NCI-H526 treated with DMSO at 0.1 percent for 48 hours (cell line): Measurements from ENCODE around the gene MIF4GD.
"Not testable (repeated sequence)": the region's sequence is repeated elsewhere in the genome, so short reads cannot be mapped to it uniquely, and the experiment has no call there.

Experiments
- DNase-seq: peaks from one replicate; lab custom pipeline; 2025; lab: John Stamatoyannopoulos, UW

MIF4GD gene

DNA sequence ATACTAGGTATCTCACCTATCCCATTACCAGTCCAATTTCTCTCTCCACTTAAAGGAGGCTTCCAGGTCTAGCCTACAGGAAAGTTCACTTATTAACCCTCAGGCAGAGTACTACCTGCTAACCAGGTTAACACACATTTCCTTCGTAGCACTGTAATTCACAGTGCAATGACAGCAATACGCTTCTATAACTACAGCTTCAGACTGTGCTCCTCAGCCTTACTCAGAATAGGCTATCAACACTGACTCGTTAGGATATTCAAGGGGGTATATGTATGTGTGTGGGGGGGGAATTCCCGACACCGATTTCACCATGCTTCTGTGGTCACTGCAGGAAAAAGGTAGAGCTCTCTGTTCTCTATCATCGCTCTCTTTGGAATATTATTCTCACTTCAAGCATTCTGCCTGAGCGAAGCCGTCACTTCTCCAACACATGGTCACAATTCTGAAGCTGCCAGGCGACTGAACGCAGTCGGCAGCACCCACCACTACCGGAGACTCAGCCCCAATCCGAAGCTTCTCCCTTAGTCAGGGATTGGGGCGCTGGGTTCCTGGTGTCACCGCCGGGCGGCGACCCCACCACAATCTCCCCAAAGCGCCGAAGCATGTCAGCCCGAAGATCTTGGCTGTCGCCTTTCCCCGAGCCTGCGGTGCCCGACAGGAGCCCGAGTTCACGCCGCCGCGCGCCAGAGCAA lies 10.2 kb downstream of the MIF4GD start:
- peak; percentile 4 for DNase-seq

DNA sequence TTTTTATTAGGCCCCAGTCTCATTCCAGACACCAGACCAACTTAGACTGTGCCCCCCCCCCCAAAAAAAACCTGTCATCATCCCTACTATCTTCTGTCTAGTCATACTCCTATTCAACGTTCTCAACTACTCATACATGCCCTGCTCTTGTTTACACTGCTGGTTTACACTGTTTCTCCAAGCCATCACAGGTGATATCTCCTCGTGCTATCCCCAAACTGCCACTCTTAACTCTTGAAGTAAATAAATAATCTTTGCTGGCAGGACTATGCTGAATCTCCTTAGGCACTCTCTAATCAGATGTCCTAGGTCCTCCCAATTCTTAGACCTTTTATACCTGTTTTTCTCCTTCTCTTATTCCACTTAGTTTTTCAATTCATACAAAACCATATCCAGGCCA lies 13.8 kb downstream of the MIF4GD start:
- DNase-seq = not testable (repeated sequence)

DNA sequence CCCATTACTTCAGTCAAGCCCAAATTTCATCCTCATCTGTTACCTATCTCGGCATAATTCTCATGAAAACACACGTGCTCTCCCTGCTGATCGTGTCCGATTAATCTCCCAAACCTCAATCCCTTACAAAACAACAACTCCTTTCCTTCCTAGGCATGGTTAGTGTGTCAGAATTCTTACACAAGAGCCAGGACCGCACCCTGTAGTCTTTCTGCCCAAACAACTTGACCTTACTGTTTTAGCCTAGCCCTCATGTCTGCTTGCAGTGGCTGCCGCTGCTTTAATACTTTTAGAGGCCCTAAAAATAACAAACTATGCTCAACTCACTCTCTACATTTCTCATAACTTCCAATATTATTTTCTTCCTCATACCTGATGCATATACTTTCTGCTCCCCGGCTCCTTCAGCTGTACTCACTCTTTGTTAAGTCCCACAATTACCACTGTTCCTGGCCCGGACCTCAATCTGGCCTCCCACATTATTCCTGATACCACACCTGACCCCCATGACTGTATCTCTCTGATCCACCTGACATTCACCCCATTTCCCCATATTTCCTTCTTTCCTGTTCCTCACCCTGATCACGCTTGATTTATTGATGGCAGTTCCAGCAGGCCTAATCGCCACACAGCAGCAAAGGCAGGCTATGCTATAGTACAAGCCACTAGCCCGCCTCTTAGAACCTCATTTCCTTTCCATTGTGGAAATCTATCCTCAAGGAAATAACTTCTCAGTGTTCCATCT lies 14.9 kb downstream of the MIF4GD start:
- not testable (repeated sequence) for DNase-seq

DNA sequence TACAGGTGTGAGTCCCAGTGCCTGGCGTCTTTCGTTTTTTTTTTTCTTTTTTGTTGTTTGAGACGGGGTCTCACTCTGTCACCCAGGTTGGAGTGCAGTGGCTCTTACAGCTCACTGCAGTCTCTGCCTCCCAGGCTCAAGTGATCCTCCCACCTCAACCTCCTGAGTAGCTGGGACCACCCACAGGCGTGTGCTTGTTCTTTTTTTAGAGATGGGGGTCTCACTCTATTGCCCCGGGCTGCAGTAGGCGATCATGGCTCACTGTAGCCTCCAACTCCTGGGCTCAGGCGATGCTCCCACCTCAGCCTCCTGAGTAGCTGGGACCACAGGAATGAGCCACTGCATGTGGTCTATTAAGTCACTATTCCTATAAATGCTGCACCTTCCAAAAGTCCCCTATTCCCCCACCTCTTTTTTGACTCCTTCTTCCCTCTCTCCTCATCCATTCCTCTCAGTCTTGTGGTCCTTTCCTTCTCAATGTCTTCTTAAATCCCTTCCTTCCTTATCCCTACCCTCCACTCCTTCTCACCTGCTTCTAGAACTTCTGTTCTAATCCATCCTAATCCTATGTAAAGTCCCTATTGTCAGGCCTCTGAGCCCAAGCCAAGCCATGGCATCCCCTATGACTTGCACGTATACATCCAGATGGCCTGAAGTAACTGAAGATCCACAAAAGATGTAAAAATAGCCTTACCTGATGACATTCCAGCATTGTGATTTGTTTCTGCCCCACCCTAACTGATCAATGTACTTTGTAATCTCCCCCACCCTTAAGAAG lies 18.8 kb downstream of the MIF4GD start:
- DNase-seq = no peak

DNA sequence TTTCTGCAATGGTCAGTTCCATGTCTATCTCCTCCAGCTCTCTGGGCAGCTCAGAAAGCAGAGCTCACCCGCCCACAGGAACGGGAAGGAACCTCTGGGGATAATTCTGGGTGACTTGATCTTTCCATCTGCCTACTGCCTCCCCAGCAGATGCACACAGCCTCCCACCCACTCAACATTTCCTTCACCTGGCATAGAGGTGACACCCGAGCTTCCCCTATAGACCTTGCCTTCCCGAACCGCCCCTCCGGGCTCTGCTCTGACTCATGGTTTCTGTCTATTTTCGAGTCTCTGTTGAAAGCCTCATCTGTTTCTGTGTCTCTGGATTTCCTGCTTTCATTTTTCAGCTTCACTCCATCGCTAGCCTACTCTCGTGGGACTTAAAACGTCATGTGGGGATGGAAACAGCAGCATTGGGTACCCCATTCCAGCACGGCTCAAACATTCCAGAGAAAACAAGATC lies 21.0 kb downstream of the MIF4GD start:
- DNase-seq = no peak

DNA sequence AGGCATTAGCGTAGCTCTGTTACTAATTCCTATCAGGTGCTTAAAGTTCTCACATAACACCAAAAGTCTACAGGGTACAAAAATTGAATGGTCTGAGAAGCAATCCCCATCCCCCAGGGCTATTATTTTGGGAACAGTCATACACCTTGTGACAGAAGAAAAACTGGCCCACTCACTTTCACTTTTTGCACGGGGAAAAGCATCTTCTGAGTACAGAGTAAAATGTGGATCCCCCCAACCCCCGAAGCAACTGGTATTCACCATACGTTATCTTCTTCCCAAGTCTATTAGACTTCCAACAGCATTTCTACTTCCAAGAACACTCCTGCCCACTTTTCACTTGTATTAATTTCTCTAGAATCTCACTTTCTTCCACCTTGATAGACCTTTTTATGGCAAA lies 21.5 kb downstream of the MIF4GD start:
- no peak for DNase-seq

DNA sequence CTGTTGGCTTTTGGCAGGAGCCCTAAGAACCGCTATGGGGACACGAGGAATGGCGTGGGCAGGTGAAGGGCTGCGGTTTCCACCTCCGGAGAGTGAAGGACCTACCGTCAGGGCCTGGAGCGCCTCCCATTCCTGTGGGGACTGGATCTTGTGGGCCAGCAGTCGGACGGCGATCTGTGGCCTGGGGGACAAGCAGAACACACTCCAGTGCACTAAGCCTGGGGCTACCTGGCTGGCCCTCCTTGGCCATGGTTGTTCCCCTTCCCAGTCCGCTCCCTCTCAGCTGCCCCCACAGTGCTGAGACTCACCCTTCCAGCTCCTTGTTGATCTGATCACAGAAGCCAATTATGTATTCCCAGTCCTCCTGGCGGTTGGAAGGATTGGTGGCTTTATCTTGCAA lies 24.6 kb downstream of the MIF4GD start:
- DNase-seq = no peak

DNA sequence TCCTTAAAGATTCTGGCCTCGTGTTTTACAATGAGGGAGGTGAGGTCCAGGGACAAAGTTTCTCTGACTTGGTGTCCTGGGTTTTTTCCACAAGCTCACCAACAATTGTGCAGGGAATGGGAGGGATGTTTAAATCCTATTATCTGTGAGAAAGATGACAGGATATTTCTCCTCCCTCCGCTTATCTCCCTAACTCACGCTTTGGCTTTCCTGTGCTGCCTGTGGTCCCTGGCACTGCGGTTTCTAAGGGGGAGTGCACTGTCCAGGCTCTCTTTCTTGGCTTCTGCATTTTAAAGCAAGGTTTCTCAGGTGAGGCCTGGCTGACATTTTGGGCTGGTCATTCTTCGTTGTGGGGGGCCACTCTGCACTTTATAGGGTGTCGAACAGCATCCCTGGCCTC lies 26.0 kb downstream of the MIF4GD start:
- no peak for DNase-seq

DNA sequence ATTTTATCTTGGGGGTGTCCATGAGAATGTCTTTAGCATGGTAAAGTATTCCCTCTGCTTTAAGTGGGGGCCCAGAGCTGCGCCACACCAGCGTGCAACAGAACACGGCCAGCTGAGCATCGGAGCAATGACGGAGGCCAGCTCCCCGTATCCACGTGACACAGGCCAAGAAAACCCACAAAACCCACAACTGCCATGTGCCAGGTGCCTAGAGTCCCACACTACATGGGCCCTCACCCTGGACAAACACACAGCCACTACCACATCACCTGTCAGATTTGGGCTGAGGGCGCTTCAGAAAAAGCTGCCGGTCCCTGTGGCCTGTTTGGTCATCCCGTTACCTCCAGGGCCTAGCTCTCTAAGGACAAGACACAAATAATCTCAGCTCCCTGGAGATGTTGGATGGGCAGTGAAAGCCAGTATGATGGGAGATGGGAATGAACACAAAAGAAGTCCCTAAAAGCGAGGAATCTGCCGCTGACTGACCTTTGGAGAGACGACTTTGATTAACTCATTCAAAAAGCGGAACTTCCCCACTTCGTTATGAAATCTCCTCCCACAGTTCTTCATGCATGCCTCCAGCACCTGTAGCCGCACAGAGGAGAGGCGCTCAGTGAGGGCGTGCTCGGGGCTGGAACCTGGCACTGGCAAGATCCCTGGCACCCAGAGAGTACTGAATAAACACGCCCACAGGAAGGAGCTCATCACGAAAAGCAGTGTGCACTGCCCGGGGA lies 26.7 kb downstream of the MIF4GD start:
- DNase-seq = no peak

DNA sequence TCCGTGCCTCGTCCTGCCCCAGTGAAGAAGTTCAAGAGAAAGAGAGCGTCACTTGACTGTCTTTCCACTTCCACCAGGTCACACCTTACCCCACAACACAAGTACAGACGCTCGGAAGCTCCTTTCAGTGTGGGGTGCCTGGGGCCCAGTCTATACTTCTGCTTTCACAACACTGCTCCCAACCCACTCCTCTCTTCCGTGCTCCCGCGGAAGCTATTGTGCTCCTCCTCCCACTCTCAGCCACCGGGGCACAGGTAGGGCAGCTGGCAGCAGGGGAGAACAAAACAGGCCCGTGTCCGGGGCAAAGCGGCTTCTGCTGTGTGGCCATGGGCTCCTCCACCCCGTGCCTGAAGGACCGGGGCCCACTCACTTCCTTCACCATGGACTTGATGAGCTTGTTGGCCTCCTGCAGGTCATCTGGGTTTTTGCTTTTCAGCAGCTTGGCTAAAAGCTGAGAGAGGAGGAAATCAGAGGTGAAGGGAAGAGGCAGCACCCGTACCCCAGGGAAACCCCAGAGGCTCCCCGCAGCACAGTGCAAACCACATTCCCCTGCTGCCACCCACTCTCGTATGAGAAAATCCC lies 28.5 kb downstream of the MIF4GD start:
- DNase-seq = no peak

DNA sequence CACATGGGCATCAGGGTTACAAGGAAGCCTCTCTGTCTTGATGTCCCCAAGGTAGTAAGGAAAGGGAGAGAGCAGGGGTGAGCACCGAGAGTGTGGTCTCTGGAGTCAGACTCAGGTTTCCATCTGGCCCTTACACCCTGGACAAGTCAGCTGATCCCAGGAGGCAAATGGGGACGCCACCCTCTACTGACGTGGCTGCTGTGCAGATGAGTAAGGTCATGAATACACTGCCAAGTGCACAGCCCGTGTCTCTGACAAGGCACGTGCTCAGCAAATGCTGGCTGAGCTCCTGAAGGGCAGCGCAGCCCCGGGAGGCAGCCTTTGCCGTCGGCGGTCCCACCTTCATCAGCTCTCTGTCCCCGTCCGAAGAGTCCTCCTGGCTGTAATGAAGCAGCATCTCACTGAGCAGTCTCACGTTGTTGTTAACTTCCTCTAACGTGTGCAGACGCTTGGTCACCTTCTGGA lies 29.0 kb downstream of the MIF4GD start:
- no peak for DNase-seq

DNA sequence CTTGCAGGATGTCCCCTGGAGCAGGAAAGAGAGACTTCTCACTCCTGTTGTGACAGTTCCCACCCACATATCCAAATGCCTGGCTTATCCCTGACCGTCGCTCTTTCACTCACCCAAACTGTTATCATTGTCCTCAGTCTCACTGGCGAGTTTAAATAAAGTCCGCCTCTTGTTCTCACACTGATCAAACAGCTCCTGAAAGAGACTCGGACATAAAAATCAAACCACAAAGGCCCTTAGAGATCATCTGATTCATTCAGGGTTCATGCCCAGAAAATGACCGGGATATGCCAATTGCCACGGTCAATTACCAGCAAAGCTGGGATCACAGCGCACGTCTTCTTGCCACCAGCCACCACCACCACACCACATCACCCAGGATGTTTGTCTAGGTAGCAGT lies 29.5 kb downstream of the MIF4GD start:
- no peak for DNase-seq

DNA sequence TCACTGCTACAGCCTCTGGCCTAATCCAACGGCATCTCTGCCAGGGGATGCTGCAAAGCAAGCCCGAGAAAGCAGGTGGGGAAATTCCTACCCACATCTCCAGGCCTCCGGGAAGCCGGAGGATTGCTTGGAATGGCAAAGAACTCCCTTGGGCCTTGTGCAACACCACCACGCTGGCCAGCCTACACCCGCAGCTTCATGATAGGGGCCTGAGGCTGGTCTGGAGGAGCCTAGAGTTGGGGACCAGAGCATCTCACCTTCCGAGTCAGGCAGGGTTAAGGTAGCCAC lies 29.9 kb downstream of the MIF4GD start:
- DNase-seq = no peak

DNA sequence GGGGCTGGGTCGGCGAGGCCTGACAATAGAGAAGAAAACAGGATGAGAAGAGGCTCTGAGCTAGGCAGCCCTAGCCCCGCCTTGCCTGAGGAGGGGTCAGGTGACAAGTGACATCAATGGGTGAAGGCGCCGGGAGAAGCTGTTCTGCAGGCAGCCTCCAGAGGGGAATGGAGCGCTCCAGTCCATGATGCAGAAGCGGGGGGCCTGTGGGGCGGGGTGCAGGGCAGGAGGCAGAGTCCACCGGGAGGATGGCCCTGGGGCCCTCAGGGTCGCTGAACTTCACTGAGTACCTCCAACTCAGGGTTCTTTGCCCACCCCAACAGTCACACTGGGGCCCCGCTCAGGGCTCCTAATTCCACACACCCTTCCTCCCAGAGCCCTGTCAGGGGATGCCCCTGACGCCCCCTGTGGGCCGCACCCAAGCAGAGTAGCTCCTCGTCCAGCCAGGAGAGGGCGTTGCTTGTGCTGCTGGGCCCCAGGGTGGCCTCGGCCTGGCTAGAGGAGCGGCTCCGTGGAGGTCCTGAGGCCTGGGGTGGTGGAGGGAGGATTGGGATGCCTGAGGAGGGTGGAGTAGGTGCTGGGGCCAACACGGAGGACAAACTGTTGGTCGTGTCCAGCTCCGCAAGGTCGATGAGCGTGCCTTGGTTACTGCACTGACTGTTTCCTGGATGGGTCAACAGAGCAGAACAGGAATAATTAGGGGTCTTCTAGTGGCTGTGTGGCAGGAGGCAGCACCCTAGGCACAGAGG lies 30.5 kb downstream of the MIF4GD start:
- DNase-seq = peak; percentile 26

DNA sequence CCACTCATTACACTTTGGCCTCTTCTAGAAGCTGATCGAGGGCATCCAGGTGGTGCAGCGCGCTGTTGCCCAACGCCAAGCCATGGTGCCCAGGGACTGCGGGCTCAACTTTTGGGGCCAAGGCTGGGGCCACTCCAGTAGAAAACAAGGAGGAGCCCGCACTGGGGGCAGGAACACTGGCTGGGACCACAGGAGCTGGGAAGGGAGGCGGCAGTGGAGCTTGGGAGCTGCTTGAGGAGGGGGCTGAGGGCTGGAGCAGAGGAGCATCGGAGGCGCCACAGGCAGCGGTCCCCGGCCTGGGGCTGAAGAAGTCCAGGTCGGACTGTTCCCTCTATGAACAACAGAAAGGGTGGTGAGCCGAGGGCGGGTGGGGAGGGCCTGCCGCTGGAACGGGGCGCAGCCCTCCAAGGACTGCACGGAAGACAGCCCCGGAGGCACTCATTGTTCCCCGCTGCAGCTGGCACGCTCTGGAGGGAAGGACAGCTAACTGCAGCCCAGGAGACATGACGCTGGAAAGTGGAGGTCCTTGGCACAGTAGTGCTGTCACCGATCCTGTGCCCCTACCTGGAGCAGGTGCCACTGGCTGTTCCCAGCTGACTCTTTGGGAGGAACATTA lies 31.1 kb downstream of the MIF4GD start:
- no peak for DNase-seq

DNA sequence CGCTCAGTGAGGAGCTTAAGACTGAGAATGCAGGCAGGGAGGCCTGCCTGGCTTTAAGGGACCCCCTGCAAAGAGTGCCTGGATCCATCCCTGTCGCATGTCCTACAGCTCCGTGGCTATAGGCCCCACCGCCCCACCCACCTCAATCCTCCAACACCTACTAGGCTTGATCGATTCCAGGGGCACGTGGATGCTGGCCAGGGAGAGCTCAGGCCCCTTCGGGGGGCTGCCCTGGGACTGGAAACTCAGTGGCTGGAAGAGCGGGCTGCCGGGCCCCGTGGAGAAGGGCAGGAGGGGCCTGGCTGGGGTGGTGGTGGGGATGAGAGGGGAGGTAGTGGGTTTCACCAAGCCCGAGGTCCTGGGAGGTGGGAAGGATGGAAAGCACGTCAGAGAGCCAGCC lies 31.8 kb downstream of the MIF4GD start:
- DNase-seq = no peak

DNA sequence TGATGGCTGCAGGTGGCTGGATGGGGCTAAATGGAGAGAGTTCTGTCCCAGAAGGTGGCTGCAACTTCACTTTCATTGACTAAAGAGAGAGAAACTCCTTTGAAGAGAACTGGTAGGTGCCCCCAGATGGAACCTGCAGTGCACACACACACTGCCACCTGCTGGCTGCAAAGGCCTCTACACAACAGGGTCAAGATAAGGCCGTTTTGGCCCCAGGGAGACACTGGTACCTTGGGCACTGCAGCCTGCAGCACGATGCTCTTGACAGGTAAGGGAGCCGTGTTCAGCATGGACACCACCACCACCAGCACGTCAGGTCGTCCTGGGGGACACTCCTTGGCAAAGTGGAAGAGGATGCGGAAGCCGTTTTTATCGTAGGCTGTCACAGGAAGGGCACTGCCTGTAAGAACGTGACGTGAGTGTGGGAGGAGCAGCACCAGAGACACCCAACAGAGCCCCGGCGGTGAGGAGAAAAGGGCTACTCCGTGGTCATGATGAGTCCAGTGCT lies 32.3 kb downstream of the MIF4GD start:
- peak; percentile 53 for DNase-seq

DNA sequence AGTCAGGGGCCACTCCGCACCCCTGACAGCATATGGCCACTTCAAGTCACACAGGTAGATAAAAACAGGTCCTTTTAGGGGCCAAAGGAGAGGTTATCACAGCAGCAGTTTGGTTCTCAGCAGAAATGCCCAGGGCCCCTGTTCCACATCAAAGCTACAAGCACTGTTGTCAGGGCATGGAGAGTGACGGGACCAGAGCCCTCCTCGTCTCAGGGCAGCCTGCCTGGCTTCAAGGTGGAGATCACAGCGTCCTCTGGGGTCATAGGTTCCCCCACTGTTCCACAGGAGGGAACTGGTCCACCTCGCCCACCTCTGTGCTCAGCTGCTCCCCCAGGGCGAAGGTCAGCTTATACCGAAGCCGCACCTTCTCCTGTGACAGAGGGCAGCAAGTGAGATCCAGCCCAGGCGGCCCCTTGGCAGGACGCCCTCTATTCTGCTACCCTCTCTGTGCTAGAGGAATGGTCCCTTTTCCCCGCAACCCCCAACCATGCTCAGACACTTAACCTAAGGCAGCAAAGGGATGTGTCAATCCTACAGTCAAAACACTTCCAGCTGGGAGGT lies 32.9 kb downstream of the MIF4GD start:
- DNase-seq = no peak

DNA sequence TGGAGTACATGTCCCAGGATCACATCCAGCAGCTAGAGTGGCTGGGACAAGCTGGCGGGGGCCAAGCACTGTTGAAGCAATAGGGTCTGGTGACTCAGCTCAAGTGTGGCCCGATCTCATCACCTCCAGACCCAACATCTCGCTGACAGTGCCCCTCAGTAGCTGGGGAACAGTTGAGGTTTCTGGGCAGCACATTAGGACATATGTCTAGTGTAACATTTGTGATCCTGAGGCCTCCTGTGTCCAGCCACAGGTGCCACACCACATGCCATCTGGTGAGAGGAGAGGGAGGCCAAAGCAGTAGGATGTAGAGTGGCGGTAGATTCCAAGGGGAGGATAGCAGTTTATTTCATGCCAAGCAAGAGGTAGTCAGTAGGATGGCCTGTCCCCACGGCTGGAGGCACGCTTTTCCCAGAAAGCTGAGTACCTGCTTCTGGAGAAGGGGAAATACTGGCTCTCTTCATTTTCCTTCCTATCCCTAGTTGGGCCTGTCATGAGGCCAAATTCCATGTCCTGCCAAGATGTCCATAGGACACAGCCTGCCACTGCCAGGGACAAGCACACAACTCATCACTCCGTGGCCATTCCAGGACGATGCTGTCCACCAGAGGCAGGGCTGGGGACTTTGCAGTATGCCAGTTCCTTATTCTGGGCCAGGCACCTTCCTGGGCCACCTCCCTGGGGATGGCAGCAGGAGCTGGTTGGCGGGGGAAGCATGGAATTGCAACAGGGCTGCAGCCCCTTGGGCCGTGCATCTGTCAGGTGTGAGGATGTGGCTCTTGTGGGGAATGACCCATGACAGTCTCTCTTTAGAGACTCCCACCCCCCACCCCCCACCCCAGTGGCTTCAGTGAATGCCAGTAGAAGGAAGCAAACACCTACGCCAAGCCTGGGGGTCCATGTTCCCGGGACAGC lies 33.7 kb downstream of the MIF4GD start:
- no peak for DNase-seq
